ENCODE results near the gene DNAJB6. TPM values are rescaled to one million over a fixed set of nuclear protein-coding genes. Genes with fewer than 3 reads are reported as not detected.

DNAJB6 gene
- total and polyA plus RNA-seq, 8 donors: 48.7 to 233 (median 65.4) TPM

DNA sequence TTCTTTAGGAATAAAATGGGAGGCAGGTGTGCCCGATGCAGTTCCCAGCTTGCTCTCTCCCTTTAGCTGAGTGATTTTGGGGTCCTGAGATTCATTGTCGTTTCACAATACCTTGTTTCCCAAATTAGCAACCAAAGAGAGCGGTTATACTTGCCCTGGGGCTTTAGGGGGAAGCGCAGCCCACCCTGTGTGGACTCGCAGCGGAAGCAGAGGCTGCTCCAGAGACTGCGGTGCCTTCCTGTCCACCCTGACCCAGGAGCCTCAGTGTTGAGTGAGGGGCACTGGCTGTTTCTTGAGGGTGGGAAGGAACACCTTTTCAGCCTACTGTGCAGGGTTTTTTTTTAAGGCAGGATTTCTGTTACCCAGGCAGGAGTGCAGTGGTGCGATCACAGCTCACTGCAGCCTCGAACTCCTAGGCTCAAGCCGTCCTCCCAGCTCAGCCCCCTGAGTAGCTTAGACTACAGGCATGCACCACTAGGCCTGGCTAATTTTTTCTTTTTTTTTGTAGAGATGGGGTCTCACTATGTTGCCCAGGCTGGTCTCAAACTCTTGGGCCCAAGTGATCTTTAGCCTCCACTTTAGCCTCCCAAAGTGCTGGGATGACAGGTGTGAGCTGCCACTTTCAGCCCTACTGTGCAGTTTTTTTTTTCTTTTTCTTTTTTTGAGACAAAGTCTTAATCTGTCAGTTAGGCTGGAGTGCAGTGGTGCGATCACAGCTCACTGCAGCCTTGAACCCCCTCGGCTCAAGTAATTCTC lies 67.0 kb downstream of the DNAJB6 start:
- WGBS, 5 donors: 90 to 99% (median 94%) methylated on average over 12 of the region's 12 CpGs
- Histone ChIP-seq H3K36me3 (peaks cover 15 to 82% (median 74%) of the 10 kb centered on the region in 4 donors), H3K27ac (no peak overlapping the region), H3K9me3 (no peaks in the 10 kb centered on the region), H3K27me3 (no peaks in the 10 kb centered on the region), H3K4me1 (peaks cover 0 to 20% (median 4%) of the 10 kb centered on the region in 4 donors), H3K4me3 (no peak overlapping the region)
- TF ChIP-seq CTCF (IDR thresholded peaks at IDR 0.05): no peak
- TF ChIP-seq POLR2AphosphoS5 (IDR thresholded peaks at IDR 0.05): no peak
- TF ChIP-seq EP300 (IDR thresholded peaks at IDR 0.05): no peak
- TF ChIP-seq POLR2A (IDR thresholded peaks at IDR 0.05): no peak
- DNase-seq: no peak
- intact Hi-C loops (cut with DNase I; ENCODE audit: low total_unique reads): no loop called here

- DNase-seq: no peak
- H3K9me3 ChIP-seq: no peaks in the 10 kb centered on the region
- H3K4me1 ChIP-seq: peaks cover 0 to 13% (median 0%) of the 10 kb centered on the region in 4 donors
- intact Hi-C loops (cut with DNase I; ENCODE audit: low total_unique reads): no loop called here
- no peaks in the 10 kb centered on the region for H3K27me3 ChIP-seq
- no peak for TF ChIP-seq CTCF (IDR thresholded peaks at IDR 0.05)
- no peak for TF ChIP-seq POLR2AphosphoS5 (IDR thresholded peaks at IDR 0.05)
- no peak for TF ChIP-seq EP300 (IDR thresholded peaks at IDR 0.05)
- TF ChIP-seq POLR2A (IDR thresholded peaks at IDR 0.05): no peak
- H3K27ac ChIP-seq: no peak overlapping the region
- H3K4me3 ChIP-seq: no peak overlapping the region
- peaks cover 19 to 83% (median 74%) of the 10 kb centered on the region in 4 donors for H3K36me3 ChIP-seq
- WGBS, 5 donors: 60 to 81% (median 70%) methylated on average over 14 to 15 of the region's 15 CpGs
Observed at GRCh38 chr7:157404845-157405481, 68.2 kb downstream of the DNAJB6 start.

GRCh38 chr7:157405501-157405900 lies 68.7 kb downstream of the DNAJB6 start:
- peaks cover 24 to 83% (median 74%) of the 10 kb centered on the region in 4 donors for H3K36me3 ChIP-seq
- H3K9me3 ChIP-seq: no peaks in the 10 kb centered on the region
- no peak for DNase-seq
- intact Hi-C loops (cut with DNase I; ENCODE audit: low total_unique reads): no loop called here
- peaks cover 0 to 13% (median 0%) of the 10 kb centered on the region in 4 donors for H3K4me1 ChIP-seq
- 93 to 98% (median 96%) methylated on average over 13 of the region's 13 CpGs for WGBS, 5 donors
- no peaks in the 10 kb centered on the region for H3K27me3 ChIP-seq
- no peak overlapping the region for H3K4me3 ChIP-seq
- no peak overlapping the region for H3K27ac ChIP-seq
- TF ChIP-seq CTCF (IDR thresholded peaks at IDR 0.05) (no peak), POLR2AphosphoS5 (IDR thresholded peaks at IDR 0.05) (no peak), EP300 (IDR thresholded peaks at IDR 0.05) (no peak), POLR2A (IDR thresholded peaks at IDR 0.05) (no peak)

DNA sequence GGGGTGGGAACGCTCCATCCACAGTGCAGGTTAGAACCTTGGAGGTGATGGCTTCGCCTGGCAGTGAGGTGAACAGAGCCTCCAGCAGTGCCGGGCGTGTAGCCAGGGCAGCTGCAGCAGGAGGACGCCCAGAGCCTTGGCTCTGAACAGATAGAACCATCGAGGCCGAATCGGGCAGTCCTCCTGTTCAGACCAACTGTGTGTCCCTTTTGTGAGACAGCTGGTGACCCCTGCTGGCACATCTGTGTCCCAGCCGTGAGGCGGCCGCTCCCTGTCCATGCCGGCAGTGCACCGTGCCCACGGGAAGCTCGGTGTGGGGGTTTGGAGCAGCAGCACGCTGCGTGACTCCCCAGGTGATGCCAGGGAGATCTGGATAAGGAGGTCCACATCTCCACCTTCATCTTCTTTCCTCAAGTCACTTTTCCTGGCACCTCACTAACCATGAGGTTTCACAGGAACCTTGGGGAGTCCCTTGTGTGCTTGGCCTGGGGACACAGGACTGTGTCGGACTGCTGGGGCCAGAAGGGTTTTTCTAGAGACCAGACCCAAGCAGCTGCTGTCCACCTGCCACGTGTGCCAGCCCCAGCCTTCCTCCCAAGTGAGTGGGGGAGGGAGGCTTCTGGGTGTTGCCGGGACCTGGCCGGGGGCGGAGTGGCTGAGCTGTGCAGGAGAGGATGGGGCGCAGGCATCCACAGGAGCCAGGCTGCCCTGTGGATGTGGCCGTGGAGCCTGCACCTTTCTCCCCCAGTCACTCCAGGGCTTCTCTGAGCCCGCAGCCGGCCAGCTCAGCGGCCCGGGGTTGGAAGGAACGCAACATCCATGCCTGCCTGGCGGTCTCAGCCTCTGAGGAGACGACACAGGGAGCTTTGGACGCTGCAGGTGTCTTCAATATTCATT lies 69.4 kb downstream of the DNAJB6 start:
- 88 to 91% (median 89%) methylated on average over 29 to 32 of the region's 32 CpGs for WGBS, 5 donors

More for the DNA sequence above, 69.4 kb downstream of the DNAJB6 start:
- Histone ChIP-seq H3K27me3 (no peaks in the 10 kb centered on the region), H3K4me1 (peaks cover 0 to 13% (median 0%) of the 10 kb centered on the region in 4 donors), H3K27ac (no peak overlapping the region), H3K9me3 (no peaks in the 10 kb centered on the region), H3K36me3 (peaks cover 19 to 83% (median 74%) of the 10 kb centered on the region in 4 donors), H3K4me3 (no peak overlapping the region)
- intact Hi-C loops (cut with DNase I; ENCODE audit: low total_unique reads): no loop called here
- TF ChIP-seq EP300 (IDR thresholded peaks at IDR 0.05) (no peak), CTCF (IDR thresholded peaks at IDR 0.05) (no peak), POLR2A (IDR thresholded peaks at IDR 0.05) (no peak), POLR2AphosphoS5 (IDR thresholded peaks at IDR 0.05) (no peak)
- DNase-seq: no peak

All from stomach (tissue), 9 donors.